Smooth muscle cell (in vitro differentiated cells): ENCODE measurements around the gene SMC1B. TPM values are rescaled to one million over a fixed set of nuclear protein-coding genes. Genes with fewer than 3 reads are reported as not detected.

Experiments
- DNase-seq: peaks from one replicate; lab custom pipeline; 2025; ENCODE audit not compliant: unreplicated experiment; lab: John Stamatoyannopoulos, UW
- H2AFZ ChIP-seq: fragments of 200-600 bp; sonication (generic); 2 replicates; pipeline ENCODE4 v1.6.0; 2016; ENCODE audit warnings: antibody characterized with exemption, low read depth, mild to moderate bottlenecking
- H3F3A ChIP-seq: fragments of 200-600 bp; sonication (generic); 2 replicates; pipeline ENCODE4 v1.6.0; 2017; ENCODE audit warnings: antibody characterized with exemption, low read depth
- H3K27ac ChIP-seq: fragments of 200-600 bp; sonication (generic); 2 replicates; pipeline ENCODE4 v1.5.1; 2016; ENCODE audit warnings: low read depth, mild to moderate bottlenecking
- H3K27me3 ChIP-seq: fragments of 200-600 bp; sonication (generic); 2 replicates; pipeline ENCODE4 v1.6.1; 2016; ENCODE audit warnings: low read depth, mild to moderate bottlenecking
- H3K36me3 ChIP-seq: fragments of 200-600 bp; sonication (generic); 2 replicates; pipeline ENCODE4 v1.5.1; 2016; ENCODE audit warnings: low read depth
- H3K4me1 ChIP-seq: fragments of 200-600 bp; sonication (generic); 2 replicates; pipeline ENCODE4 v1.5.1; 2016; ENCODE audit warnings: low read depth
- H3K4me2 ChIP-seq: fragments of 200-600 bp; sonication (generic); 2 replicates; pipeline ENCODE4 v1.6.0; 2016; ENCODE audit warnings: mild to moderate bottlenecking
- H3K4me3 ChIP-seq: fragments of 200-600 bp; sonication (generic); 2 replicates; pipeline ENCODE4 v1.5.1; 2016; ENCODE audit warnings: mild to moderate bottlenecking
- H3K79me2 ChIP-seq: fragments of 200-600 bp; sonication (generic); 2 replicates; pipeline ENCODE4 v1.6.0; 2016; ENCODE audit warnings: low read depth, mild to moderate bottlenecking
- H3K9ac ChIP-seq: fragments of 200-600 bp; sonication (generic); 2 replicates; pipeline ENCODE4 v1.6.0; 2016; ENCODE audit warnings: low read depth
- H3K9me3 ChIP-seq: fragments of 200-600 bp; sonication (generic); replicated peaks from 2 replicates; pipeline ENCODE4 v1.5.1; 2016; ENCODE audit warnings: low read depth
- H4K20me1 ChIP-seq: fragments of 200-600 bp; sonication (generic); 2 replicates; pipeline ENCODE4 v1.6.0; 2016; ENCODE audit warnings: low read depth
- CTCF ChIP-seq: fragments of 200-600 bp; sonication (generic); IDR thresholded peaks from 2 replicates; pipeline ENCODE4 v1.5.1; 2017; ENCODE audit warnings: borderline replicate concordance, mild to moderate bottlenecking, antibody characterized with exemption; ENCODE audit not compliant: insufficient read depth, poor library complexity, severe bottlenecking
- WGBS: methylation state at CpG from one replicate; pipeline ENCODE4 v1.1.7; 2016; ENCODE audit warnings: low lambda C conversion rate; 5-methylcytosine and 5-hydroxymethylcytosine counted together
- polyA plus RNA-seq: library from polyadenylated mRNA; unstranded; fragments of >200 nt; fragmentation: Nextera tagmentation; extraction: Ambion mirVana; gene quantifications from 2 replicates; pipeline ENCODE4 v1.2.1, GENCODE V29; 2016
- total RNA-seq: library from RNA; depleted of rRNA; stranded (reverse); fragments of >200 nt; gene quantifications from 2 replicates; pipeline ENCODE4 v1.2.3, GENCODE V29; 2014

The SMC1B gene
- total and polyA plus RNA-seq, 2 experiments from 2014 or later: 0.06 TPM; not detected in 1

DNA sequence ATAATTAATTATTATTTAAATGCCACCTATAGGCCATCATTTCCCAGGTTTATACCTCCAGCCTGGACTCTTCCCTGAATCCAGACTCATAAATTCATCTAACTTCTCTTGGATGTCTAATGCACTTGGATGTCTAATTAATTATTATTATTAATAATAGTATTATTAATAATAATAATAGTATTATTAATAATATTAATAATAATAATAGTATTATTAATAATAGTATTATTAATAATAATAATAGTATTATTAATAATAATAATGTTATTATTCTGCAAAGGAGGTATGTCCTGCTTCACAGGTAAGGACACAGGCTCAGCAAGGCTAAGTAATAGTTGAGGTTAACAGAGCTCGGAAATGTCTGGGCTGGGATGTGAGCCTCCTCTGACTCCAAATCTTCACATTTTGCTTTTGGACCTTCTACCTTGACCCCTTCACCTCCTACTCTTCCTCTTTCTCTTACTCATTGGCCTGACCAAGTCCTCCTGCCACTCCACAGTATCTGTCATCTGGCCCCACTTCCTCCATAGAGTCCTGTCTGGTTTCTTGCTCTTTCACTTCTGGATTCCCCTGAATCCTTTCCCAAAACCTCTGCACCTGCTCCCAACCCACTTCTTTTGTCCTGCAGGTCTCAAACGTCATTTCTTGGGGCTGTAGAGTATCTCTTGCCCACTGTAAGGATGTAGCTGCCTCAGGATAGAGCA, 8.1 kb upstream of the SMC1B start:
- Histone ChIP-seq H3K9ac (no peak overlapping the region), H3F3A (no peaks in the 10 kb centered on the region), H3K4me2 (no peak overlapping the region), H4K20me1 (no peaks in the 10 kb centered on the region), H3K9me3 (no peaks in the 10 kb centered on the region), H3K27me3 (no peaks in the 10 kb centered on the region), H3K27ac (no peak overlapping the region), H2AFZ (no peak overlapping the region), H3K36me3 (no peaks in the 10 kb centered on the region), H3K79me2 (no peaks in the 10 kb centered on the region), H3K4me3 (no peak overlapping the region), H3K4me1 (no peaks in the 10 kb centered on the region)
- no peak for DNase-seq
- TF ChIP-seq CTCF: no peak
- WGBS: 68% methylated on average over 2 of the region's 2 CpGs

- H3K9me3 ChIP-seq: no peaks in the 10 kb centered on the region
- no peak overlapping the region for H3K27ac ChIP-seq
- no peak for DNase-seq
- no peak overlapping the region for H2AFZ ChIP-seq
- H3K4me3 ChIP-seq: no peak overlapping the region
- no peaks in the 10 kb centered on the region for H3K4me1 ChIP-seq
- no peaks in the 10 kb centered on the region for H3K36me3 ChIP-seq
- H3F3A ChIP-seq: no peaks in the 10 kb centered on the region
- 100% methylated on average over 2 of the region's 2 CpGs for WGBS
- no peaks in the 10 kb centered on the region for H3K27me3 ChIP-seq
- no peak overlapping the region for H3K4me2 ChIP-seq
- H4K20me1 ChIP-seq: no peaks in the 10 kb centered on the region
- TF ChIP-seq CTCF: no peak
- H3K9ac ChIP-seq: no peak overlapping the region
- no peaks in the 10 kb centered on the region for H3K79me2 ChIP-seq
Observed at GRCh38 chr22:45420539-45420938, 7.1 kb upstream of the SMC1B start.

DNA sequence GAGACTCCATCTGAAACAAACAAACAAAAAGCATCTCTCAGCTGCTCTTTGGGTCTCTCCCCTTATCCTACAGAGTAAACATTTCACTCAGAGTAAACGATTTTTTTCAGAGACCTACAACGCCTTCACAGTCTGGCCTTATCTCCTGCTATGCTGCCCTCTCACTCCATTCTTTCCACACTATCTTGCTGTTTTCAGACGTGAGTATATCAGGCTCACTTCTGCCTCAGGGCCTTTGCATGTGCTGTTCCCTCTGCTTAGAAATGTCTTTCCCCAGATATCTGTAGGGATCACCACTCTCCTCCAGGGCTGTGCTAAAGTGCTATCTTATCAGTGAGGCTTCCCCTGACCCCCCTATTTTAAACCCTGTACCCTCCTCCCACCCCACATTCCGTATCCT, 6.6 kb upstream of the SMC1B start:
- Histone ChIP-seq H3K36me3 (no peaks in the 10 kb centered on the region), H2AFZ (no peak overlapping the region), H3K27ac (no peak overlapping the region), H3K79me2 (no peaks in the 10 kb centered on the region), H3F3A (no peaks in the 10 kb centered on the region), H3K4me1 (no peaks in the 10 kb centered on the region), H4K20me1 (no peaks in the 10 kb centered on the region), H3K4me2 (no peak overlapping the region), H3K4me3 (no peak overlapping the region), H3K27me3 (no peaks in the 10 kb centered on the region), H3K9me3 (no peaks in the 10 kb centered on the region), H3K9ac (no peak overlapping the region)
- TF ChIP-seq CTCF: no peak
- DNase-seq: no peak
- 83% methylated on average over 4 of the region's 4 CpGs for WGBS

GRCh38 chr22:45418770-45419138, 5.4 kb upstream of the SMC1B start:
- DNase-seq: no peak
- no peak overlapping the region for H3K27ac ChIP-seq
- 98% methylated on average over 6 of the region's 6 CpGs for WGBS
- H3K9ac ChIP-seq: no peak overlapping the region
- H3K4me2 ChIP-seq: no peak overlapping the region
- no peaks in the 10 kb centered on the region for H3K27me3 ChIP-seq
- H3K36me3 ChIP-seq: no peaks in the 10 kb centered on the region
- no peak overlapping the region for H2AFZ ChIP-seq
- no peak overlapping the region for H3K4me3 ChIP-seq
- H3K9me3 ChIP-seq: no peaks in the 10 kb centered on the region
- H3F3A ChIP-seq: no peaks in the 10 kb centered on the region
- H3K4me1 ChIP-seq: peaks cover 3% of the 10 kb centered on the region
- no peaks in the 10 kb centered on the region for H3K79me2 ChIP-seq
- TF ChIP-seq CTCF: no peak
- H4K20me1 ChIP-seq: no peaks in the 10 kb centered on the region
